Endothelial cell of umbilical vein (primary cell): ENCODE data around the gene RAB1A.

Experiments
- CTCF ChIP-seq, 2 donors: IDR thresholded peaks; 1 replicate in 1 of 2; 2 replicates in 1 of 2; pipeline ENCODE4 v1.5.1; 2011; ENCODE audit warnings: low read length in 2 of 2, mild to moderate bottlenecking in 2 of 2, moderate library complexity in 2 of 2, control low read depth in 1 of 2, inconsistent platforms in 1 of 2, low read depth in 1 of 2; ENCODE audit not compliant: insufficient read depth in 1 of 2; ENCODE audit errors: extremely low read depth in 1 of 2
- EZH2 ChIP-seq: IDR thresholded peaks from 2 replicates; pipeline ENCODE4 v1.6.1; 2012; ENCODE audit warnings: borderline replicate concordance, low read depth, mild to moderate bottlenecking, moderate library complexity, low read length, inconsistent platforms; ENCODE audit not compliant: severe bottlenecking
- FOS ChIP-seq: IDR thresholded peaks from 2 replicates; pipeline ENCODE4 v1.6.1; 2011; ENCODE audit warnings: mild to moderate bottlenecking, low read length, moderate library complexity, borderline replicate concordance; ENCODE audit not compliant: insufficient read depth
- POLR2AphosphoS5 ChIP-seq: IDR thresholded peaks from 2 replicates; pipeline ENCODE4 v1.6.1; 2012; ENCODE audit warnings: low read depth, mild to moderate bottlenecking, control low read depth, low read length, moderate library complexity; ENCODE audit not compliant: insufficient read depth

GRCh38 chr2:65116645-65117044 lies 13.3 kb downstream of the RAB1A start:
- TF ChIP-seq CTCF (IDR thresholded peaks at IDR 0.05; ENCODE audit: extremely low read depth in 1 of 2, insufficient read depth in 1 of 2, low read depth in 1 of 2, low read length in 2 of 2) (no peak), EZH2 (no peak), POLR2AphosphoS5 (no peak), FOS (no peak)
